Type B pancreatic cell (in vitro differentiated cells): ENCODE data around the gene CPB2. TPM values are rescaled to one million over a fixed set of nuclear protein-coding genes. Genes with fewer than 3 reads are reported as not detected.

Source experiments
- DNase-seq: peaks from one replicate; pipeline ENCODE4 v3.0.0; 2021; ENCODE audit warnings: mixed read lengths; ENCODE audit not compliant: unreplicated experiment; ENCODE audit errors: extremely low spot score
- H3K27ac Mint-ChIP-seq: 2 replicates; pipeline ENCODE4 v1.8.0; 2021; ENCODE audit warnings: mild to moderate bottlenecking, mixed read lengths
- H3K27me3 Mint-ChIP-seq: 2 replicates; pipeline ENCODE4 v1.8.0; 2021; ENCODE audit warnings: mixed read lengths
- H3K36me3 Mint-ChIP-seq: 2 replicates; pipeline ENCODE4 v1.8.0; 2021; ENCODE audit warnings: mixed read lengths
- H3K4me1 Mint-ChIP-seq: one replicate; pipeline ENCODE4 v1.8.0; 2021; ENCODE audit warnings: mixed read lengths; ENCODE audit not compliant: unreplicated experiment
- H3K4me3 Mint-ChIP-seq: 2 replicates; pipeline ENCODE4 v1.8.0; 2021; ENCODE audit warnings: mild to moderate bottlenecking, mixed read lengths
- H3K9me3 Mint-ChIP-seq: 2 replicates; pipeline ENCODE4 v1.8.0; 2021; ENCODE audit warnings: mixed read lengths
- CTCF ChIP-seq: fragments of 200-600 bp; sonication (generic); conservative IDR thresholded peaks from 2 replicates; pipeline ENCODE4 v1.5.0; 2021; ENCODE audit warnings: antibody characterized with exemption, mild to moderate bottlenecking
- total RNA-seq: library from RNA; stranded (reverse); gene quantifications from 2 replicates; pipeline ENCODE4 v1.2.1, GENCODE V29; 2021; ENCODE audit warnings: low replicate concordance

Gene CPB2
- total RNA-seq, 1 donor from 2014 or later, result 0.19 TPM

- H3K4me3 Mint-ChIP-seq, result no peak overlapping the region
- no peaks in the 10 kb centered on the region for H3K4me1 Mint-ChIP-seq
- H3K27ac Mint-ChIP-seq, result no peak overlapping the region
- no peaks in the 10 kb centered on the region for H3K27me3 Mint-ChIP-seq
- no peak for TF ChIP-seq CTCF
- no peak for DNase-seq
- H3K36me3 Mint-ChIP-seq, result peaks cover 15% of the 10 kb centered on the region
- H3K9me3 Mint-ChIP-seq, result no peaks in the 10 kb centered on the region
Observed at GRCh38 chr13:46008631-46009030, 96.2 kb downstream of the CPB2 start.

GRCh38 chr13:46006688-46007452 lies 98.0 kb downstream of the CPB2 start:
- H3K27ac Mint-ChIP-seq, result no peak overlapping the region
- no peak for DNase-seq
- no peaks in the 10 kb centered on the region for H3K4me1 Mint-ChIP-seq
- peaks cover 25% of the 10 kb centered on the region for H3K36me3 Mint-ChIP-seq
- no peaks in the 10 kb centered on the region for H3K9me3 Mint-ChIP-seq
- no peaks in the 10 kb centered on the region for H3K27me3 Mint-ChIP-seq
- no peak overlapping the region for H3K4me3 Mint-ChIP-seq
- no peak for TF ChIP-seq CTCF

- Mint-ChIP-seq H3K9me3 (no peaks in the 10 kb centered on the region), H3K27ac (no peak overlapping the region), H3K4me1 (no peaks in the 10 kb centered on the region), H3K36me3 (peaks cover 42% of the 10 kb centered on the region), H3K27me3 (no peaks in the 10 kb centered on the region), H3K4me3 (no peak overlapping the region)
- no peak for TF ChIP-seq CTCF
- no peak for DNase-seq
Observed at GRCh38 chr13:46004491-46004890, 100.3 kb downstream of the CPB2 start.

Other genes with a start within 250 kb of the CPB2 start
- 34.7 and 62.3 TPM in 2 replicates for gene ZC3H13, start 52.3 kb downstream of the CPB2 start, total RNA-seq
- gene LCP1, start 77.1 kb upstream of the CPB2 start, total RNA-seq, result 43.3 and 157 TPM in 2 replicates
- 0.24 and 0.29 TPM in 2 replicates for gene LRRC63, start 106.9 kb upstream of the CPB2 start, total RNA-seq